Lung (tissue), 12 donors: ENCODE results near the gene IL12A. TPM values are rescaled to one million over a fixed set of nuclear protein-coding genes. Genes with fewer than 3 reads are reported as not detected.

Source experiments
- ATAC-seq: fragments of 200-7000 bp; cut with Tn5 transposase; one replicate; pipeline ENCODE4 v1.9.1; 2020; ENCODE audit warnings: moderate number of reproducible peaks; ENCODE audit not compliant: insufficient read depth, low FRiP score
- DNase-seq, 3 donors: peaks; one replicate each; pipeline ENCODE4 v3.0.0-alpha.2; 2013 to 2017
- H3K27ac ChIP-seq, 2 donors: one replicate each; pipeline ENCODE4 v1.5.1; 2013; ENCODE audit warnings: mild to moderate bottlenecking in 2 of 2, moderate library complexity in 2 of 2, control low read depth in 1 of 2, inconsistent platforms in 1 of 2, low read depth in 1 of 2, low read length in 1 of 2
- H3K27me3 ChIP-seq, 3 donors: one replicate each; pipeline ENCODE4 v1.5.1; 2013; ENCODE audit warnings: low read length in 2 of 3; ENCODE audit not compliant: control insufficient read depth in 3 of 3, insufficient read depth in 3 of 3
- H3K36me3 ChIP-seq, 4 donors: one replicate each; pipeline ENCODE4 v1.5.1; 2013; ENCODE audit warnings: low read length in 4 of 4, mild to moderate bottlenecking in 1 of 4, moderate library complexity in 1 of 4; ENCODE audit not compliant: control insufficient read depth in 4 of 4, insufficient read depth in 4 of 4
- H3K4me1 ChIP-seq, 5 donors: one replicate each; pipeline ENCODE4 v1.5.1; 2013; ENCODE audit warnings: low read length in 5 of 5, mild to moderate bottlenecking in 2 of 5, moderate library complexity in 1 of 5; ENCODE audit not compliant: control insufficient read depth in 5 of 5, insufficient read depth in 5 of 5
- H3K4me3 ChIP-seq: one replicate; pipeline ENCODE4 v1.5.1; 2013; ENCODE audit warnings: mild to moderate bottlenecking, control low read depth, moderate library complexity
- H3K9ac ChIP-seq, 2 donors: one replicate each; pipeline ENCODE4 v1.5.1; 2013; ENCODE audit warnings: low read length in 2 of 2, control low read depth in 1 of 2; ENCODE audit not compliant: insufficient read depth in 1 of 2
- H3K9me3 ChIP-seq, 4 donors: one replicate each; pipeline ENCODE4 v1.5.1; 2013; ENCODE audit warnings: low read length in 3 of 4, mild to moderate bottlenecking in 1 of 4, moderate library complexity in 1 of 4; ENCODE audit not compliant: control insufficient read depth in 4 of 4, insufficient read depth in 3 of 4
- WGBS, 2 donors: extraction: QIAGEN DNeasy Blood & Tissue Kit; methylation state at CpG; one replicate each; pipeline ENCODE4 v1.1.7; 2013; 5-methylcytosine and 5-hydroxymethylcytosine counted together
- polyA plus RNA-seq, 2 donors: library from polyadenylated mRNA; stranded (reverse); fragments of 200-250 nt; gene quantifications; one replicate each; pipeline ENCODE4 v1.2.1, GENCODE V29; 2013
- total RNA-seq, 2 donors: library from RNA; depleted of rRNA in 1 of 2; stranded (reverse); fragments of >200 nt in 1 of 2; gene quantifications; one replicate each; pipeline ENCODE4 v1.2.1, GENCODE V29; 2014 to 2021
- TF ChIP-seq, protein P1 (sequence below): IDR thresholded peaks from 2 replicates; pipeline ENCODE4 v1.5.1; 2012; ENCODE audit warnings: mild to moderate bottlenecking; ENCODE audit errors: control extremely low read depth, extremely low read depth
- donor health status: control.
- donor health status: control.
- donor health status: Bipolar disorder and iron deficiency.
- donor health status: healthy.
- donor health status: DM: yes; HTN: yes; CAD: no.

Gene IL12A
- total and polyA plus RNA-seq, 4 donors = 0.67 to 3.3 (median 1.9) TPM

DNA sequence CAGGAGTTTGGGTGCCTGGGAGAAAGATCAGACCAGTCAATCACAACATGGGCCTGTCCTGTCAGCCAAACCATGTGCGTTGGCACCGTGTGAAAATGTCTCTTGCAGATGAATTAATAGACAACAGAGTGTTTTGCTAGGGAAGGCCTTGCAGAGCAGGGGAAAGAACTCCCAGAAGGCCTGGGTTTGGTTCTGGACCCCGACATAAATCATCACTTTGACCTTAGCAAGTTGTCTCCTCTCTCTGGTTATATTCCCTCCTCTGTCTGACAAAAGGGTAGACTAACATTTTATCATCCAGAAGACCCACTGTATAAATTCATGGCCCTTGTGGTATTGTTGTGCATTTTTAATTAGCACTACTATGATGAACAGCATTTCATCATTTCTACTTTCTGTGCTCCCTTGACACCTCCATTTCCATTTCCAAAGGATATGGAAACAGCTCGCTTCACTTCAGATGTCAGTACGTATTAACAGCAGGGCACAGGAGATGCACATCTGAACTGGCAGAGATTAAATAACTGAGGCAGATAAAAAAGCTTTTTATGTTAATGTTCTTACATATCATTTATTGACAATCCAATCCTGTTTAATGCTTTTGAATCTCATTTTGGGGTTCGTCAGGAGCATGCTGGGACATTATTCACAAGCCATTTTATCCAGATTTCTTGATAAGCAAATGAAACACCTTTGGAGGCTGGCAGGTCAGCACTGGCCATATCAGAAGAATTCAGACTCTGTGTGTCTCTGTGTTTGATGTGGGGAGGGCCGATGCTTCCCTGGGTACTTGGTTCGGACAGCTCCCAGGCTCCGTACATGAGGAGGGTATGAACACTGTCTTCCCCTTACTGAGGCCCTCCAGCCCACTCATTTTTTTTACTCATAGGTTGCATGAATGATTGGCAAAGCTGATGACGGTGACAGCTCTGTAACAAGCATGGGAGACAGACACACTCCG, 28.2 kb upstream of the IL12A start:
- H3K36me3 ChIP-seq = no peaks in the 10 kb centered on the region
- DNase-seq = no peak
- H3K27me3 ChIP-seq = no peaks in the 10 kb centered on the region
- no peak for ATAC-seq
- no peak overlapping the region for H3K9ac ChIP-seq
- WGBS, 2 donors = 91 to 93% methylated on average over 11 of the region's 11 CpGs
- H3K9me3 ChIP-seq = peaks cover 0 to 2% (median 0%) of the 10 kb centered on the region in 4 donors
- TF ChIP-seq, protein P1, sequence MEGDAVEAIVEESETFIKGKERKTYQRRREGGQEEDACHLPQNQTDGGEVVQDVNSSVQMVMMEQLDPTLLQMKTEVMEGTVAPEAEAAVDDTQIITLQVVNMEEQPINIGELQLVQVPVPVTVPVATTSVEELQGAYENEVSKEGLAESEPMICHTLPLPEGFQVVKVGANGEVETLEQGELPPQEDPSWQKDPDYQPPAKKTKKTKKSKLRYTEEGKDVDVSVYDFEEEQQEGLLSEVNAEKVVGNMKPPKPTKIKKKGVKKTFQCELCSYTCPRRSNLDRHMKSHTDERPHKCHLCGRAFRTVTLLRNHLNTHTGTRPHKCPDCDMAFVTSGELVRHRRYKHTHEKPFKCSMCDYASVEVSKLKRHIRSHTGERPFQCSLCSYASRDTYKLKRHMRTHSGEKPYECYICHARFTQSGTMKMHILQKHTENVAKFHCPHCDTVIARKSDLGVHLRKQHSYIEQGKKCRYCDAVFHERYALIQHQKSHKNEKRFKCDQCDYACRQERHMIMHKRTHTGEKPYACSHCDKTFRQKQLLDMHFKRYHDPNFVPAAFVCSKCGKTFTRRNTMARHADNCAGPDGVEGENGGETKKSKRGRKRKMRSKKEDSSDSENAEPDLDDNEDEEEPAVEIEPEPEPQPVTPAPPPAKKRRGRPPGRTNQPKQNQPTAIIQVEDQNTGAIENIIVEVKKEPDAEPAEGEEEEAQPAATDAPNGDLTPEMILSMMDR = no peak
- no peak overlapping the region for H3K27ac ChIP-seq
- H3K4me1 ChIP-seq = no peaks in the 10 kb centered on the region
- no peak overlapping the region for H3K4me3 ChIP-seq

GRCh38 chr3:159964166-159964973, 24.3 kb upstream of the IL12A start:
- Histone ChIP-seq H3K4me3 (no peak overlapping the region), H3K4me1 (no peaks in the 10 kb centered on the region), H3K9me3 (no peaks in the 10 kb centered on the region), H3K27me3 (no peaks in the 10 kb centered on the region), H3K36me3 (no peaks in the 10 kb centered on the region), H3K9ac (no peak overlapping the region), H3K27ac (no peak overlapping the region)
- TF ChIP-seq, protein P1 = no peak
- no peak for ATAC-seq
- WGBS, 2 donors = 81 to 89% methylated on average over 7 of the region's 7 CpGs
- no peak for DNase-seq

- ATAC-seq = no peak
- H3K36me3 ChIP-seq = no peaks in the 10 kb centered on the region
- no peak overlapping the region for H3K9ac ChIP-seq
- H3K4me3 ChIP-seq = no peak overlapping the region
- H3K4me1 ChIP-seq = peaks cover 0 to 8% (median 0%) of the 10 kb centered on the region in 5 donors
- no peak for DNase-seq
- no peaks in the 10 kb centered on the region for H3K27me3 ChIP-seq
- H3K9me3 ChIP-seq = peaks cover 0 to 2% (median 0%) of the 10 kb centered on the region in 4 donors
- TF ChIP-seq, protein P1 = no peak
- 83 to 97% methylated on average over 7 of the region's 7 CpGs for WGBS, 2 donors
- no peak overlapping the region for H3K27ac ChIP-seq
Observed at GRCh38 chr3:159971311-159971710, 17.3 kb upstream of the IL12A start.
